HG02885 (cell line): Measurements from ENCODE around the gene CDKL4.
A peak's percentile ranks its signal among the peaks of the same experiment; 100 is the strongest.
"Not testable (repeated sequence)": the region's sequence is repeated elsewhere in the genome, so short reads cannot be mapped to it uniquely, and the experiment has no call there.

ENCODE experiments used
- ATAC-seq: cut with Tn5 transposase; IDR thresholded peaks from one replicate; pipeline ENCODE4 v1.9.1; 2021; ENCODE audit warnings: mild to moderate bottlenecking; ENCODE audit not compliant: unreplicated experiment, poor library complexity

The CDKL4 gene

DNA sequence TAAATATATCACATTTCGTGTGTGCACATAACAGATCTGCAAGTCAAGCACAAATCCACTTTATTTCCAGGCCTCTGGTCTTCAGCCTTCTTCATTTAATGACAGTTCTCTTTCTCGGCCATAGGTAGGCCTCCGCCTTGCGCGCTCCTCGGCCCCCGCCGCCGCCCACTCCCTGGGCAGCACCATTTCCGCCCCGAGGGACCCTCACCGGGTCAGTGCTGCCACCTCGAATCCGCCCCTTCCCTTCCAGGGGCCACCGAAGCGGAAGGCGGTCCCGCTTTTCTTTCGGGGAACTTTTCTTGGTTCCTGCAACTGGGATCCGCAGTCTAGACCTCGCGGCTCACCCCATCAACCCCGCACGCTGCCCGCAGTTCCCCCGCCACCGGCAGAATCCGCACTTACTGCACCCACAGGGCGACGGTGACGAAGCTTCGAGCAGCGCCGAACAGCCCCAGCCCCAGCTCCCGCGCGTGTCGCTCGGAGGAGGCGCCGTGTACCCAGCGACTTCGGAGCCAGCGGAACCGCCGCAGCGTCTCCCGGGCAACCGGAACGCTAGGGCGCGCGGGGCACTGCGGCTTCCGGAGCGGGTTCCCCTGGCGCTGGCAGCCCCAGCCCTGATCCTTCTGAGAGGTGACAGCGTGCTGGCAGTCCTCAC is at the start of gene CDKL4:
CDKL4 (minus strand) TSS at position 502 of the 655 bp plus-strand sequence.
- ATAC-seq: peak; percentile 42

DNA sequence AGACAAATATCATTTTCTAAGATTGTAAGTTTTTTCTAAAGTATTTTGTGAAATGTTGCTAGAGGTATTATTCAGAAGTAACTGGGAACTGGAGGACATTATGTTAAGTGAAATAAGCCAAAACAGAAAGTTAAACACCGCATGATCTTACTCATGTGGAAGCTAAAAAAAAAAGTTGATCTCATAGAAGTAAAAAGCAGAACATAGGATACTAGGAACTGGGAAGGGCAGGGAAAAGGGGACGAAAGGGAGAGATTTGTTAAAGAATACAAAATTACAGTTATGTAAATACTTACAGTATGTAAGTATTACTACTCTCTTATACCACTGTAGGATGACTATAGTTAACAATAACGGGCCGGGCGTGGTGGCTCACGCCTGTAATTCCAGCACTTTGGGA is 46.7 kb upstream of the CDKL4 start:
- ATAC-seq: no peak

GRCh38 chr2:39289609-39290008 is 45.8 kb upstream of the CDKL4 start:
- no peak for ATAC-seq

- no peak for ATAC-seq
These were observed 39.8 kb upstream of the CDKL4 start for GRCh38 chr2:39283561-39283960.

- ATAC-seq: no peak
These were observed 37.6 kb upstream of the CDKL4 start for GRCh38 chr2:39281391-39281790.

DNA sequence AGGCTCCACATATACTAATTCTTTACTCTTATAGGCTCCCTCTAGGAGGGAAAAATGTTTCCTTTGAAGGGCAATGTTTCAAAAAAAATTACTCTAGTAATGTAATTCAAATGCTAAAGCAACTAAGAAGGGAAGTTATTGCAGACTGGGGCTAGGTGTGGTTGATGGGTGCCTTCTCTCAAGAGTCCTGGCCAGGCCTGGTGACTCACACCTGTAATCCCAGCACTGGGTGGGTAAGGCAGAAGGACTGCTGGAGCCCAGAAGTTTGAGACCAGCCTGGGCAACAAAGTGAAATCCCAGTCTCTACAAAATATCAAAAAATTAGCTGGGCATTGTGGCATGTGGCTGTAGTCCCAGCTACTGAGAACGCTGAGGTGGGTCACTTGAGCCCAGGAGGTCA is 31.2 kb upstream of the CDKL4 start:
- ATAC-seq: no peak

DNA sequence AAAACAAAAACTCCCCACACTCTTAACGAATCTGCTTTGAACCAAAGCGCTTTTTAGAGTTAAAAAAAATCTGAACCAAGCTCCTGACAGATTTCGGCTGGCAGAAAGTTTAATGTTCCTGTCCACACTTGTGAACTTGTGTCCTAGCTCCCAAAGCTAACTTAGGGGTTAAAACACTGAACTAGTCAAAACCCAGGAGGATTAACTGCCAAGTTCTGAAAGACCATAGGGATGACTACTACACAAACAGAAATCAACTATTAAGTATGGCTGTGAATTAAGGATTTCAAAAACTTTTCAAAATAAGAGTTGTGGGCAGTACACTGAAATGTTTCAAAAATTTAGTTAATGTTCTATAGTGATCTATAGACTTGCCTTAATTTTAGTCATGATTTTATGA is 26.2 kb upstream of the CDKL4 start:
- no peak for ATAC-seq

DNA sequence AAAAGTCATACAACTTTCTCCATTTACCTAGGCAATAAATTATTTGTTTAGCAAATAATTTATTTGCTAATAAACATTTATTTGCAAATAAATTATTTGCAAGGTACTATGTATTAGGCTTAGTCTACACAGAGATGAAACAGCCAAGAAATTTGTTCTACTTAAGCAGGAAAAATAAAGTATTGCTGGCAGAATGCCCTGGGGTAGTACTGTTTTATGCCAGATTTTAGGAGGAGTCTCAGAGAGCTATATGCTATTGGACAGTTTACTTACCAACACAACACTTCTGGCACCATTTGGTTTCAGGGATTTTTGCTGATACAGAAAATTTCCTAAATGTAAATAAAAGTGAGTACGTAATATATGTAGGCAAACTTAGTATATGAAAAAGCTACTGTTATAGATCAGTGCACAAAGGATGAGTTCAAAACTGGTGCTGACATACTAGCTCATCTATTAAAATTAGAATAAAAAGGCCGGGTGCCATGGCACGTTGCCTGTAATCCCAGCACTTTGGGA is 23.2 kb upstream of the CDKL4 start:
- ATAC-seq: no peak

GRCh38 chr2:39266139-39266805 is 22.5 kb upstream of the CDKL4 start:
- ATAC-seq: peak; percentile 73

- ATAC-seq: no peak
These were observed 21.5 kb upstream of the CDKL4 start for GRCh38 chr2:39265315-39265714.

DNA sequence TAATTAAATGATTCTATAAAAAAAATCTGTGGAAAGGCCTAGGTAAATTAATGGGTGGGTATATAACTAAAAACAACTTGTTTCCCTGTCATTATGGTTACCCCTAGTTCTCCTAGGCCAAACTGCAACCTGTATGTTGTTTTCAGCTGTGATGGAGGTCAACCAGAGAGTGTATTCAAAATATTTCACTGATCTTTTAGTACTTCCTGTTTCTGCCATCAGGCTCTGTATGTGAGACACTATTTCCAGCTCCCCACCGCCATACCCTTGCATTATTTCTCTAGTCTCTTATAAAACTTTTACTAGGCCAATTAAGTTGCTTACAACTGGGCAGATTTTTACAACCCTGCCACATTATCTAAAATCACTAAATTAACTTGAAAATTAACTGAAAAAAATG is 21.0 kb upstream of the CDKL4 start:
- ATAC-seq: peak; percentile 85

- no peak for ATAC-seq
These were observed 16.3 kb upstream of the CDKL4 start for GRCh38 chr2:39260087-39260486.

DNA sequence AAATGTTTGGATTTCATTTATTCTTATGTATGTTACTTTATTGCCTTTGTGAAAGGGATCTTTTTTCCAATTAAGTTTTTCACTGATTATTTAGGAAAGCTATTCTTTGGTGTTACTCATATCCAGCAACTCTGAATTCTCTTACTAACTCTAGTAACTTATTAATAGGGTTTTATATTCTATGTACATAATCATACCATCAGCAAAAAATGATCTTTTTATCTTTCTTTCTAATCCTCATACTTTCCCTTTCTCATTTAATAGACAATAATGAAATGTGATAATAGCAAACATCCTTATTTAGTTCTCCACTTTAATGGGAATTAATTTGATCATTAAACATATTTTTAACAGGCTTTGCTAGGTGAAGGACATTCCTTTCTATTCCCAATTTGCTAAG is 12.3 kb upstream of the CDKL4 start:
- ATAC-seq: no peak

GRCh38 chr2:39252888-39253518 is 9.2 kb upstream of the CDKL4 start:
- ATAC-seq: no peak

DNA sequence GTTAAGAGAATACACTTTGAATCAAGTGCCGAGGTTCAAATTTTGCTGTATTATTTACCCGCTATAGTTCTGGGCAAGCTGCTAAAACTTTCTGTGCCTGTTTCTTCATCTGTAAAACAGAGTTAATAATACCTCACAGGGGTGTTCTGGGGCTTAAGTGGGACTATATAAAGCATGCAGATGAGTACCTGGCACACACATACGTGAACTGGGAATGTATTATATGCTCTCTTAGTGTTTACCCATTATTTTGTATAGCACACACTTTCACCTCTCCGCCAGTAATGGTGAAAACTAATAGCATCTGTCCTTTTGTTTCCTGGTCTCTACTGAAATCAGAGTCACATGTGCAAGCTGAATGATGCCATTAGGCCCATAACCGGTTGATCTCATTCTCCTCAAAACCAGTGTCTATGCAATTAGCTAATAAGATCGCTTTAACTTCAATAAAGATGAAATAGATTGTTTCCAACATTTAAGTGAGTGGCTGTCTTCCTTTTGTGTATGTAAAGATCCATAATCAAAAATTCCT is 3.8 kb upstream of the CDKL4 start:
- no peak for ATAC-seq

GRCh38 chr2:39246382-39246980 is 2.7 kb upstream of the CDKL4 start:
- ATAC-seq: no peak

DNA sequence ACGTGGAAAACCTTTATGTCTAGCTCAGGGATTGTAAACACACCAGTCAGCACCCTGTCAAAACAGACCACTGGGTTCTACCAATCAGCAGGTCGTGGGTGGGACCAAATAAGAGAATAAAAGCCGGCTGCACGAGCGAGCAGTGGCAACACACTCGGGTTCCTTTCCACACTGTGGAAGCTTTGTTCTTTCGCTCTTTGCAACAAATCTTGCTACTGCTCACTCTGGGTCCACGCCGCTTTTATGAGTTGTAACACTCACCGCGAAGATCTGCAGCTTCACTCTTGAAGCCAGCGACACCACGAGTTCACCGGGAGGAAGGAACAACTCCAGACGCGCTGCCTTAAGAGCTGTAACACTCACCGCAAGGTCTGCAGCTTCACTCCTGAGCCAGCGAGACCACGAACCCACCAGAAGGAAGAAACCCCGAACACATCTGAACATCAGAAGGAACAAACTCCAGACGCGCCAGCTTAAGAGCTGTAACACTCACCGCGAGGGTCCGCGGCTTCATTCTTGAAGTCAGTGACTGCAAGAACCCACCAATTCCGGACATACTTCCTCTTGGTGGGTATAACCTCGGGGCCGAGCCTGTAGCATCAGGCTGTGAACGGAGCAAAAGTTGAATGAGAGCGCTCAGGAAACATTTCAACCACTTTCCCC is 1.3 kb upstream of the CDKL4 start:
- not testable (repeated sequence) for ATAC-seq

DNA sequence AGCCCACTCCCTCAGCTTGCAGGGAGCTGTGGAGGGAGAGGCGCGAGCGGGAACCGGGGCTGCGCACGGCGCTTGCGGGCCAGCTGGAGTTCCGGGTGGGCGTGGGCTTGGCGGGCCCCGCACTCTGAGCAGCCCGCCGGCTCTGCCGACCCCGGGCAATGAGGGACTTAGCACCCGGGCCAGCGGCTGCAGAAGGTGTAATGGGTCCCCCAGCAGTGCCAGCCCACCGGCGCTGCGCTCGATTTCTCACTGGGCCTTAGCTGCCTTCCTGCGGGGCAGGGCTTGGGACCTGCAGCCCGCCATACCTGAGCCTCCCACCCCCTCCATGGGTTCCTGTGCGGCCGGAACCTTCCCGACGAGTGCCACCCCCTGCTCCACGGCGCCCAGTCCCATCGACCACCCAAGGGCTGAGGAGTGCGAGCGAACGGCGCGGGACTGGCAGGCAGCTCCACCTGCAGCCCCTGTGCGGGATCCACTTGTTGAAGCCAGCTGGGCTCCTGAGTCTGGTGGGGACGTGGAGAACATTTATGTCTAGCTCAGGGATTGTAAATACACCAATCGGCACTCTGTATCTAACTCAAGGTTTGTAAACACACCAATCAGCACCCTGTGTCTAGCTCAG is 582 bp upstream of the CDKL4 start:
- ATAC-seq: not testable (repeated sequence)

GRCh38 chr2:39241588-39241987 is 2.2 kb downstream of the CDKL4 start:
- ATAC-seq: no peak

GRCh38 chr2:39240758-39241157 is 3.0 kb downstream of the CDKL4 start:
- no peak for ATAC-seq
